HEK293 (cell line): ENCODE data around the gene TPSD1.

Experiments used
- CTCF ChIP-seq: fragments of 450-650 bp; formaldehyde crosslinking; IDR thresholded peaks from 2 replicates; pipeline ENCODE4 v1.5.1; 2016; ENCODE audit warnings: missing biosample characterization, missing genetic modification characterization
- GLIS2 ChIP-seq: fragments of 450-650 bp; formaldehyde crosslinking; IDR thresholded peaks from 2 replicates; pipeline ENCODE4 v1.5.1; 2016; ENCODE audit warnings: missing biosample characterization, missing genetic modification characterization
- IKZF3 ChIP-seq: fragments of 450-650 bp; IDR thresholded peaks from 2 replicates; pipeline ENCODE4 v1.5.0; 2018; ENCODE audit warnings: missing biosample characterization, mild to moderate bottlenecking, missing genetic modification characterization, moderate library complexity
- REPIN1 ChIP-seq: fragments of 450-650 bp; formaldehyde crosslinking; IDR thresholded peaks from 2 replicates; pipeline ENCODE4 v1.5.1; 2017; ENCODE audit warnings: missing biosample characterization, missing genetic modification characterization, low read depth
- ZNF121 ChIP-seq: fragments of 450-650 bp; formaldehyde crosslinking; IDR thresholded peaks from 2 replicates; pipeline ENCODE4 v1.5.1; 2016; ENCODE audit warnings: missing biosample characterization, missing genetic modification characterization
- ZNF19 ChIP-seq: fragments of 450-650 bp; formaldehyde crosslinking; IDR thresholded peaks from 2 replicates; pipeline ENCODE4; 2016; ENCODE audit warnings: missing biosample characterization, missing genetic modification characterization, low read depth
- ZNF350 ChIP-seq: fragments of 450-650 bp; formaldehyde crosslinking; IDR thresholded peaks from 2 replicates; pipeline ENCODE4 v1.5.0; 2017; ENCODE audit warnings: missing biosample characterization, mild to moderate bottlenecking, missing genetic modification characterization
- ZNF416 ChIP-seq: fragments of 450-650 bp; formaldehyde crosslinking; IDR thresholded peaks from 2 replicates; pipeline ENCODE4 v1.5.1; 2016; ENCODE audit warnings: missing biosample characterization, missing genetic modification characterization
- ZNF433 ChIP-seq: fragments of 450-650 bp; formaldehyde crosslinking; IDR thresholded peaks from 2 replicates; pipeline ENCODE4 v1.5.1; 2016; ENCODE audit warnings: missing biosample characterization, missing genetic modification characterization, low read depth
- TF ChIP-seq, protein P1 (sequence below): fragments of 450-650 bp; formaldehyde crosslinking; IDR thresholded peaks from 2 replicates; pipeline ENCODE4 v1.5.1; 2017; ENCODE audit warnings: missing biosample characterization, mild to moderate bottlenecking, missing genetic modification characterization, moderate library complexity

DNA sequence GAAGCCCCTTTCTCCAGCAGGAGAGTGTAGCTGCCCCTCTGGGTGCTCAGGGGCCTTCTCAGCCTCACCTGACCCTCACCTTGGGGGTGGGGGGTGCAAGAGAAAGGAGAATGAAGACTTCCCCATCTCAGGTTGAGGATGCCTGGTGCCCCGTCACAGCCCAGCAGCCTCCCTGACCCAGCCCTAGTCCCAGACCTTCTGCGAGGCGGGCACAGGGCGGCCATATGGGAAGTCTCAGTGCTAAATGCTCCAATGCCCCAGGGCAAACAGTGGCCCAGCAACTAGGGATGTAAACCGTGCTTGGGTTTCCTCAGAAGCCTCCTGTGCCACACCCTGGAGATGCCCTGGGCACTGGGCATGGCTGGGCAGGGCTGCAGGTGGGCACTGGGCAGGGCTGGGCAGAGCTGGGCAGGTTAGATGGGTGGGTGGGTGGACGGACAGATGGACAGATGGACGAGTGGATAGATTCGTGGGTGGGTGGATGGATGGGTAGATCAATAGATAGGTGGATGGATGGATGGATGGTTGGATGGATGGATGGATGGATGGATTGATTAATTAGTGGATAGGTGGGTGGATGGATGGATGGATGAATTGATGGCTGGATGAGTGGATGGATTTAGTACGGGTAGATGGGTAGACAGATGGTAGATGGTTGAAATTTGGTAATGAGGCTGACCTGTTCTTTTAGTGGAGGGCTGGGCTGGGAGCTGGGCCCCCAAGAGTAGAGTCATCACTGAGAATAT lies 16.8 kb downstream of the TPSD1 start:
- TF ChIP-seq REPIN1 (tag by site-specific recombination): no peak
- no peak for TF ChIP-seq ZNF433 (tag by site-specific recombination)
- TF ChIP-seq CTCF (tag by site-specific recombination): peak; percentile 8; the same call in 1 of the 2 replicates
- TF ChIP-seq IKZF3 (tag by site-specific recombination): no peak
- no peak for TF ChIP-seq ZNF19 (tag by site-specific recombination)
- TF ChIP-seq ZNF350: no peak
- TF ChIP-seq GLIS2: no peak
- TF ChIP-seq ZNF121: no peak
- no peak for TF ChIP-seq ZNF416
- TF ChIP-seq, protein P1, sequence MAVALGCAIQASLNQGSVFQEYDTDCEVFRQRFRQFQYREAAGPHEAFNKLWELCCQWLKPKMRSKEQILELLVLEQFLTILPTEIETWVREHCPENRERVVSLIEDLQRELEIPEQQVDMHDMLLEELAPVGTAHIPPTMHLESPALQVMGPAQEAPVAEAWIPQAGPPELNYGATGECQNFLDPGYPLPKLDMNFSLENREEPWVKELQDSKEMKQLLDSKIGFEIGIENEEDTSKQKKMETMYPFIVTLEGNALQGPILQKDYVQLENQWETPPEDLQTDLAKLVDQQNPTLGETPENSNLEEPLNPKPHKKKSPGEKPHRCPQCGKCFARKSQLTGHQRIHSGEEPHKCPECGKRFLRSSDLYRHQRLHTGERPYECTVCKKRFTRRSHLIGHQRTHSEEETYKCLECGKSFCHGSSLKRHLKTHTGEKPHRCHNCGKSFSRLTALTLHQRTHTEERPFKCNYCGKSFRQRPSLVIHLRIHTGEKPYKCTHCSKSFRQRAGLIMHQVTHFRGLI (tag by site-specific recombination): no peak
